ENCODE data around the gene ALAS2.
"Not testable (repeated sequence)": the region's sequence is repeated elsewhere in the genome, so short reads cannot be mapped to it uniquely, and the experiment has no call there.

Gene ALAS2
- total RNA-seq = 0 reads per million in 4 donors

DNA sequence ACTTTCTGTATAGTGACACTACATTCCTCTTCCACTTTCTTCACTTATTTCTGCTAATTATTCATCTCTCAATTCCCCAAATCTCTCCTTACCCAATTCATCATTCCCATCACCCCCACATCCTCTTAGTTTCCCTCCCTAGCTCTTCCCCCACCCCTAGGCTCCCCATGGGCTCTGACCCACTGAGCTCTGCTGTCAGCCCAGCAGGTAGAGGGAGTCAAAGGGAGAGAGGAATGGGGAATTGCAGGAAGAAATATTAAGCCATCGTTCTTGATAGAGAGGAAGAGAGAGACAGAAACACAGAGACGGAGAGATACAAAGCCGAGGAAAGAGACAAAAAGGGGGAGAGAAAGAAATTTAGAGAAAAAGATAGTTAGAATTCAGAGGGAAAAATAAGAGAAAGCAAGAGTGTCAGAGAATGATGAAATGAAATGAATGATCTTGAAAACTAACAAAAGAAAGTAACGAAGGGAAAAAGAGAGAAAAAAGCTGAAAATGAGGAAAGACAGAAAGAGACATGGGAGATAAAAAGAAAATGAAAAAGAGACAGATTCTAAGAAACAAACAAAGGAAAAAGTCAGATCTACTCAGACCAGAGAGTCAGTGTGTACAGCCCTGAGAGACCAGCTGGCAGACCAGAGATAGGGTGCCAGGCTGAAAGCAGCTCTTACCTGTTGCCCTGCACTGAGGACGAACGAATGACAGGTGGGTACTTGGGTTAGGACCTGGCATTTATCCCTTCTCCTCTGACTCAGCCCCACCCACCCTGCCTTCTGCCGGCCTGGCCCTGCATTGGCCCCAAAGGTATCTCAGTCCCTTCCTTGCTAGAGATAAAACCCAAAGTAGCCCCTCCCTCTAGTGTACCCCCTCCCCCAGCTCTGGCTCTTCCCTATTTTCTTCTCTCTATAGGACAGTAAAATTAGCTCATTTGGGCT lies at the start of gene ALAS2:
TSS of gene ALAS2 (minus strand) at position 707 of the 935 bp plus-strand sequence. CDS start 4,977 bp downstream, outside the sequence.
- DNase-seq = no peak

- no peak for DNase-seq
Observed at GRCh38 chrX:55074851-55075467, 44.2 kb upstream of the ALAS2 start, which contains the start of gene PAGE2B. Gene PAGE2B, plus strand, starts transcription at chrX:55075030. Its CDS starts 1,012 bp downstream, at chrX:55076042.

DNA sequence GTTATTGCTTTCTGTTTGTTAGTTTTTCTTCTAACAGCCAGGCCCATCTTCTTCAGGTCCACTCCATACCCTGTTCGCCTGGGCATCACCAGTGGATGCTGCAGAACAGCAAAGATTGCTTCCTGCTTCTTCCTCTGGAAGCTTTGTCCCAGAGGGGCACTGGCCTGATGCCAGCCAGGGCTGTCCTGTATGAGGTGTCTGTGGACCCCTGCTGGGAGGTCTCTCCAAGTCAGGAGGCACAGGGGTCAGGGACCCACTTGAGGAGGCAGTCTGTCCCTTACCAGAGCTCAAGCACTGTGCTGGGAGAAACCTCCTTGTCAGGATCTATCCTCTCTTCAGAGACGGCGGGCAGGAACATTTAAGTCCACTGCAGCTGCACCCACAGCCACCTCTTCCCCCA lies 41.5 kb upstream of the ALAS2 start:
- no peak for DNase-seq

DNA sequence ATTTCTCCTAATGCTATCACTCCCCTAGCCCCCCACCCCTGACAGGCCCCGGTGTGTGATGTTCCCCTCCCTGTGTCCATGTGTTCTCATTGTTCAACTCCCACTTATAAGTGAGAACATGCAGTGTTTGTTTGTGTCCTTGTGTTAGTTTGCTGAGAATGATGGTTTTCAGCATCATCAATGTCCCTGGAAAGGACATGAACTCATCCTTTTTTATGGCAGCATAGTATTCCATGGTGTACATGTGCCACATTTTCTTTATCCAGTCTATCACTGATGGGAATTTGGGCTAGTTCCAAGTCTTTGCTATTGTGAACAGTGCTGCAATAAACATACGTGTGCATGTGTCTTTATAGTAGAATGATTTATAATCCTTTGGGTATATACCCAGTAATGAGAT lies 36.4 kb upstream of the ALAS2 start:
- DNase-seq = not testable (repeated sequence)

DNA sequence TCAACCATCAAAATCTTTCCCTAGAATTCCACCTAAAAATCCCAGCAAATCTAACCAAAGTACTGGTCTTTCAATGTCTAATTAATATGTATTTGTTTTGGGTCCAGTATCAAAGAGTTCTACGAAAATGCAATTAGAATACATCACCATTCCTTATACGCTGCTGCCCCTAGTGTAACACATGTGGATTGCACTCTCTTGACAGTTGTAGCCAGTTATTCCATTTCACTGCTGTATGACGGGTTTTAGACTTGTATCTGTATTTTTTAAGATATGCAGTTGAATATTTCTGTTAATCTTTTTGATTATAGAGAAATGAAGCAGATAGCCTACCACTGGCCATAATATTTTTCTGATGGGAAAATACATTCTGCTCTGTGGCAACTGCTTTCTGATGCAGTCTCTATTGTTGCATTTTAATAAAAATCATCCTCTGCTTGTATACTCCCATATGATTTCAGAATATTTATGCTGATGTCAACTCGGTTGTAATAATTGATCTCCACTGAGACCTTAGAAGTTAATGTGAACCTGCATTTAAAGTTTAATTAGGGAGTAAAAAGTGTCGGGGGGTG lies 27.0 kb upstream of the ALAS2 start:
- peak in 2 of 5 donors; percentile 14 to 18 for DNase-seq

GRCh38 chrX:55056820-55057674 lies 26.3 kb upstream of the ALAS2 start:
- peak in 4 of 5 donors; percentile 8 to 24 (median 12) for DNase-seq

DNA sequence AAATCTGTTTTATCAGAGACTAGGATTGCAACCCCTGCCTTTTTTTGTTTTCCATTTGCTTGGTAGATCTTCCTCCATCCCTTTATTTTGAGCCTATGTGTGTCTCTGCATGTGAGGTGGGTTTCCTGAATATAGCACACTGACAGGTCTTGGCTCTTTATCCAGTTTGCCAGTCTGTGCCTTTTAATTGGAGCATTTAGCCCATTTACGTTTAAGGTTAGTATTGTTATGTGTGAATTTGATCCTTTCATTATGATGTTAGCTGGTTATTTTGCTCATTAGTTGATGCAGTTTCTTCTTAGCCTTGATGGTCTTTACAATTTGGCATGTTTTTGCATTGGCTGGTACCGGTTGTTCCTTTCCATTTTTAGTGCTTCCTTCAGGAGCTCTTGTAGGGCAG lies 19.8 kb upstream of the ALAS2 start:
- not testable (repeated sequence) for DNase-seq

DNA sequence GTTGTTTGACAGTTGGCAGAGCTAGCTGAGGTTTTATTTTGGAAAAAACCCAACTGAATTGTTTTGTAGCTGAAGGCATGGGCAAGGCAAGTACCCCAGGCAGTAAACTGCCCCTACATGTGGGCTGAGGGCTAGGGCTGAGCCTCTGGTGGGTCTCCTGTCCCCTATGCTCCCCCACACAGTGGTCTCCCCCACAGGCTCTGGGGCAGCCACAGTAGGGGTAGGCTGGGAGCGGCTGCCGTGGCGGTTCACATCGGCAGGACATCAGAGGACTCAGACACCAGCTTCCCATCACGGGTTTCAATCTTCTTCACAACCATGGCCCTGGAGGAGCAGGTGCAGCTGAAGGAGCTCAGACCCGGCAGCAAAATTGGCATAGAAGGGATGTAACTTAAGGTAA lies 10.7 kb upstream of the ALAS2 start:
- no peak for DNase-seq

GRCh38 chrX:55039471-55039870 lies 8.7 kb upstream of the ALAS2 start:
- DNase-seq = no peak

DNA sequence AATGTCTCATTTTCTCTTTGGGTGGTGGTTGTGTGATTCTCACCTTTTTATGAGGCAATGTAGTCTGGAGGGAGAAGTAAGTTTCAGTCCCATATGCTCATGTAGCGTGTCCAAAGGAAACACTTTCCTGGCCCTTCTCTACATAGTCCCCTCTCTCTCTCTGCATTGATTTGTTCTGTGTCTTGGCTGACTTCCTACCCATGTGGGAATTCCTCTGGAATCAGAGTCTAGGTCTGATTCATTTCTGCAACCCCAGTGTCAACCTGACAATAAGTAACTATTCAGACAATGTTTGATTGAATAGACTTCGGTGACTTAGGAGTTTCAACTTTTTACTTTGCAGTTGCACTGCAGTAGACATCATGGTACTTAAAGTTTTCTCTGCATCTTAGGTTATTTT lies 2.7 kb upstream of the ALAS2 start:
- no peak for DNase-seq

DNA sequence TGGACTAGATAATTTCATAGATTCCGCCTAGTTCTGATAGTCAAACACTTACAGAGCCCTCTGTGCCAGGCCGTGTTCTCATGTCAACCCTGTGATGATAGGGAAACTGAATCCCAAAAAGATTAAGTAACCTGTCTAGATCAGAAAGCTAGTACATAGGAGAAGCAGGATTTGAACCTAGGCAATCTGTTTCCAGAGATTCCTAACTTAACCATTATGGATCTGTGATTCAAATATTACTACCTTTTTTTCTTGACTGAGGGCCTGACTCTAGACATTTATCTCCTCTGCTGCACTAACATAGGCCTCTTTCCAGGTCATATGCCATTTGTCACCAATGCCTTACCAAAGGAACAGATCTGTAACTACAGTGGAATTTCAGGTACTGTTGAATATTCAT lies 1.5 kb downstream of the ALAS2 start:
- no peak for DNase-seq

GRCh38 chrX:55028611-55029010 lies 2.2 kb downstream of the ALAS2 start:
- no peak for DNase-seq

DNA sequence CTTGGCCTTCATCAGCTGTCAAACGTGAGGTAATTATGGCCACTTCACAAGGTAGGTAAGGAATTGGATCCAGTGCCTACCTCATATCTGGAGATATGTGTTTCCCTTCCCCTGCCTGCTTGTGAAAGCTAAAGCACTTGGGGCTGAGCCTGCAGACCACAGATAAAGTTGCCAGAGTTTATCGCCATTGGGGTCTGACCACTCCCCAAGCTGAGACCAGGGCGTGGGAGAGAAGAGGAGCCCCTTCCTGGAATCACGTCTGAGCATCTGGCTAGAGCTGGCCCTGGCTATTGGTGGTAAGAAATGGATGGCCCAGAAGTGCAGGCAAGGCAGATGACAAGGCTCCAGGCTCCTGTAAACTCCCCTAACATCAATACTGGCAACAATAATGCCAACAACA lies 2.7 kb downstream of the ALAS2 start:
- DNase-seq = no peak

DNA sequence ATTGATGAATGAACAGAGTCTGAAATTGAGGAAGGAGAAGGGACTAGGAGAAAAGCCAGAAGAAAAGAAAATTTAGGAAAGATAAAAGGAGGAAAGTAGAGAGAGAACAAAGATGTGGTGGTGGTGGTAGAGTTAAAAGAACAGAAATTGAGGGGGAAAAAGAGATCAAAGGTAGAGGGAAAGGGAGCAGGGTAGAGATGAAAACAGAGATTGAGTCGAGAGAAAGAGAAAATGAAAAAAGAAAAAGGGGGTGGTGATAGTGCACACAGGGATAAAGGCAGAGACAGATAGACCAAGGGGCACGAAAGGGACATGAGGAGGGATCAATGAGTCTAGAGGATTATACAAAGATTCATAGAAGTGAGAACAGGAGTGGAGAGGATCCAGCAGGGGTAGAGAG lies 3.9 kb downstream of the ALAS2 start:
- DNase-seq = no peak

DNA sequence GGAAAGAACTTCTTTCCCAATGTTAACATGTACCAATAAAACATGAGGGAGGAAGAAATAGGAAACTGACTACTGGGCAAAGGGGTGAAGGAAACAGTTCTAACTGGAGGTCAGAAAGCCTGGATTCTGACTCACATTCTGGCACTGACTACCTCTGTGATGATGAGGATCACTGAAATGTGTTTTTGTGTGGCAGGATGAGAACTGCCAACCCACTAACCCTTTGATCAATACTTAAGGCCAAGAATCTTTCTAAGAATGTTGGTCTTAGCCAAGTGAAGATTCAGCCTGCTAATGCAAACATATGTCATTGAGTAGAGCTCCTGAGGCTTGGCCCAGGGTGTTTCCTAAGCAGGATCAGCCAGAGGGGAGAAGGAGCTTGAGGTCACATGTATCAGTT lies 4.6 kb downstream of the ALAS2 start:
- no peak for DNase-seq

GRCh38 chrX:55014897-55015299 lies 15.9 kb downstream of the ALAS2 start:
- DNase-seq = no peak

DNA sequence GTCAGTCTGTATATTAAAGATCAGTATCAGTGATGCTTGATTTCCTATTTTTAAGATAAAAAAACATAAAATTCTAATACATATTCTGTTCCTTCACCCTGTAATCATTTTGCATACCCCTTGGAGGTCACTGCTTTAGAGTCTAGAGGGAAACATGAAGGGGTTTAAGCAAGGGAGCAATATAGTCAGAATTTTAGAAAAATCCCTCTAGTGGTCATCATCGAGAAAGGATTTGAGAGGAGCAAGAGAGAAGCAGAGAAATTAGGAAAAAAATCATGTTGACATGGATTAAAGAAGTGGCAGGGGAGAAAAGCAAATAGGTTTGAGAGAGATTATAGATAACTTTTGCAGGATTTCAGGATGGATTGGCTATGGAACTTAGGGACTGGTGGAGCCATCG lies 19.5 kb downstream of the ALAS2 start:
- DNase-seq = no peak

GRCh38 chrX:55008571-55009358 lies 22.0 kb downstream of the ALAS2 start:
- no peak for DNase-seq

- no peak for DNase-seq
Observed at GRCh38 chrX:55007656-55008055, 23.1 kb downstream of the ALAS2 start.

- no peak for DNase-seq
Observed at GRCh38 chrX:55006827-55007621, 23.8 kb downstream of the ALAS2 start.

- DNase-seq = no peak
Observed at GRCh38 chrX:55005256-55005655, 25.5 kb downstream of the ALAS2 start.
